HFF-Myc (cell line): ENCODE results near the gene NT5DC3.

Experiments
- DNase-seq: peaks from one replicate; pipeline ENCODE4 v3.0.0-alpha.2; 2011; ENCODE audit warnings: low read depth; ENCODE audit errors: extremely low read depth
- H3K4me3 ChIP-seq: replicated peaks from 2 replicates; pipeline ENCODE4 v1.5.1; 2011; ENCODE audit warnings: low read depth, mild to moderate bottlenecking, control low read depth, low read length
- CTCF ChIP-seq: IDR thresholded peaks from 2 replicates; pipeline ENCODE4 v1.5.1; 2012; ENCODE audit warnings: mild to moderate bottlenecking, low read depth, low read length, control low read depth; ENCODE audit errors: missing control alignments

Gene NT5DC3

DNA sequence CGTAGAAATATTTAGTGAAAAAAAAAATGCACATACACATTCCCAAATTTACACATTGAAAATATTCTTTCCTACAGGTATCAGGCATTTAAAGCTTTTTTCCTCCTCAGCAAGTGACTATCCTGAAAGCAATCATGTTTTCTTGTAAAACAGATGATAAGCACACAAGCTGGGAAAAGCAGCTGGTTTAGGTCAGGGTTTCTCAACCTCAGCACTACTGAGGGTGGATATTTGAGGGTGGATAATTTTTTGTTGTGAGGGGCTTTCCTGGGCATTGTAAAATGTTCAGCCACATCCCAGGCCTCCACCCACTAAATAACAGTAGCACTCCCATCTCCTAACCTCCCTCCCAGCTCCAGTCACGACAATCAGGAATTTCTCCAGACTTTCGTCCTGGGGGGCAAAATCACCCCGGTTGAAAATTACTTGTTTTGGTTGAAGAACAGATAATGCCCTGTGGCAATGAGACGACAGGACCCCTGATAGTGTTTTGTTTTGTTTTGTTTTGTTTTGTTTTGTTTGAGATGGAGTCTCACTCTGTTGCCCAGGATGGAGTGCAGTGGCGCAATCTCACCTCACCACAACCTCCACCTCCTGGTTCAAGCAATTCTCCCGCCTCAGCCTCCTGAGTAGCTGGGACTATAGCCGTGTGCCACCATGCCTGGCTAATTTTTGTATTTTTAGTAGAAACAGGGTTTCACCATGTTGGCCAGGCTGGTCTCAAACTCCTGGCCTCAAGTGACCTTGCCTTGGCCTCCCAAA is 15.0 kb upstream of the NT5DC3 start:
- TF ChIP-seq CTCF: no peak
- DNase-seq: no peak
- no peak overlapping the region for H3K4me3 ChIP-seq

DNA sequence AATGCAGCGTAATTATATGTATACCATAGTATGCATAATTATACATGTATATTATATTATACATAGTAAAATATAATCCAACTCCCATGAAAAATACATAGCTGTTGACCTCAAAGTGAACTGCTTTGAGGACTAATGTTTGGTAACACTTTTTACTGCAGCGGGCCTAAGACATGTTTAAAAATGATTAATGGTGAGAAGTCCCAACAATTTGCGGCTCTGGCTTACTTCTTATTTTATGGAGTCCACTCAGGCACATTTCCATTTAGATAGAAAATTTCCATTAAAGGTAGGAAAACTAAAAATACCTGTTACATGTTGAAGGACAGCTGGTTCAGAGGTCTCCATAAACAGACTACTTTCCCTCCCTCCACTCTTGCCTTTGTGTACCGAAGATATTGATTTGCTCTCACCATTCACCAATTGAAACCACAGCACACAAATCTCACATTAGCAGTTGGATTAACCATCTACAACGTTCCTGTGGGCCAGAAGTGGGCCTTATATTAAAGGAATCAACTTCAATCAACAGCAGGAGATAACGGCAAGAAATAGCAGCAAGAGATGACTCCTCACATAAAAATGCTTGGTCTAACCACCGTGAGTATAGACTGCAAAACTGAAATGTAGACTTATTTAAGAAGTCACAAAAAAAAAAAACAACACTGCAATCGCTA is 14.1 kb upstream of the NT5DC3 start:
- no peak for TF ChIP-seq CTCF
- H3K4me3 ChIP-seq: no peak overlapping the region
- no peak for DNase-seq

- H3K4me3 ChIP-seq: no peak overlapping the region
- DNase-seq: no peak
- no peak for TF ChIP-seq CTCF
Measured at GRCh38 chr12:103854372-103854973, 13.4 kb upstream of the NT5DC3 start.

GRCh38 chr12:103852498-103852997 is 11.5 kb upstream of the NT5DC3 start:
- peak; percentile 46 for DNase-seq
- H3K4me3 ChIP-seq: no peak overlapping the region
- no peak for TF ChIP-seq CTCF

GRCh38 chr12:103851127-103851526 is 10.1 kb upstream of the NT5DC3 start:
- no peak overlapping the region for H3K4me3 ChIP-seq
- no peak for DNase-seq
- no peak for TF ChIP-seq CTCF

GRCh38 chr12:103850429-103850828 is 9.4 kb upstream of the NT5DC3 start:
- H3K4me3 ChIP-seq: no peak overlapping the region
- no peak for DNase-seq
- TF ChIP-seq CTCF: no peak
